ENCODE data around the gene PPARG.
A peak's percentile ranks its signal among the peaks of the same experiment; 100 is the strongest.

- TF ChIP-seq CTCF (IDR thresholded peaks at IDR 0.05; ENCODE audit: insufficient read depth, low read length), result no peak
- TF ChIP-seq GABPA (IDR thresholded peaks at IDR 0.05; ENCODE audit: low read depth), result no peak
- no peak for TF ChIP-seq POLR2AphosphoS5 (IDR thresholded peaks at IDR 0.05; ENCODE audit: low read depth)
- peak; percentile 41; the same call in 1 of the 2 replicates for TF ChIP-seq SPI1 (IDR thresholded peaks at IDR 0.05; ENCODE audit: borderline replicate concordance, low read depth)
- TF ChIP-seq REST (IDR thresholded peaks at IDR 0.05; ENCODE audit: insufficient replicate concordance, low read depth), result no peak
Observed at GRCh38 chr3:12399226-12399625, 110.4 kb downstream of the PPARG start.
